GM19467 (cell line): ENCODE measurements around the gene EXPH5.

Experiments
- ATAC-seq: cut with Tn5 transposase; IDR thresholded peaks from one replicate; pipeline ENCODE4 v1.9.1; 2021; ENCODE audit warnings: mild to moderate bottlenecking, moderate library complexity; ENCODE audit not compliant: unreplicated experiment

EXPH5 gene

DNA sequence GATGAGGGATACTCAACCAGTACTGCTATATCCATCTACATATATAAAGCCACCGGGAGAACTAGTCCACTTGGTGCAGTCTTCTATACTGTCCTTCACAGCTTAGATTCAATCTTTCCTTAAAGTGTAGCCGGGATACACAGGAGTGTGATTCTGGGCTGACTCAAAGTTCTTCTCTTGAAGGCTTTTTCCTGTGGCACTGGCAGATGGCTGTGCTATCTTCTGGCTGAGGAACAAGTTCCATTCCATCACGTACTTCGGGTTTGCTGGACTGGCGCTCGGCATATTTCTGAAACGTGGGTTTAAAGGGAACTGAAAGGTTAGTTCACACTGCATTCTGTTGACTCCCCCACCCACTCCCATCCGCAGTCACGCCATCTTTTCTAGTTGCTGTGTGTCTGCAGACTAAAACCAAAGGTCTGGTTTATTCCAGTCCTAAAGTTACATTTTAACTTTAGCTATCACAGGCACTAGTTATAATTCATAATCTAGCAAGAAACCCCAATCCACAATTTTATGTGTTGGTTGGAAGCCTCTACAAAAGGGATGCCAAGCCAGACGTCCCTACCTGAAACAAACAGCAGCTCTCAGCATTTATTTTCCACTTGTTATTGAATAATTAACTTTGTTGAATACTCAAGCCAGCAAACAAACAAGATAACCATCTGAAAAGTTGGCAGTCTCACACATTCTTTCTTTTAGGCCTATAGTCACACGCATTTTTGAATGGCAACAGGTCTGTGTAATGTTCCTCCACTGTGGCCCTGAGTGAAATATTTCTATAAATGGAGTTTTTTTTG is 118.7 kb downstream of the EXPH5 start:
- no peak for ATAC-seq

DNA sequence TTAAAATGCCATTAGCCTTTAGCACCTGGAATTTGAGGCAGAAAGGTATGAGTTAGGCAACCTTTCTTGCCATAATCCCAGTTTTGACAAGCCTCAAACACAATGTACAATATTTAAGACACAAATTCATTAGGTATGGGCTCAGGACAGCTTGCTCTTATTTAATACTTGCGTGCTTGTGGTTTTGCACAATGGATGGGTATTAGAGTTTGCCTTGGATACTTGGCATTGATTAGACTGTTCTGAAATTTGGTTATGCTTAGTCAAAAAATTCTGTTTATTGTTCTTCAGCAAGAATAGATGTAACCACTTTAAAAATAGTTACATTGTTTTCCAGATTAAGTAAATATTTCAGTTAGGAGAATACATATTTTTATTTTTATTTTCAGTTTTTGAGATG is 120.9 kb downstream of the EXPH5 start:
- no peak for ATAC-seq

DNA sequence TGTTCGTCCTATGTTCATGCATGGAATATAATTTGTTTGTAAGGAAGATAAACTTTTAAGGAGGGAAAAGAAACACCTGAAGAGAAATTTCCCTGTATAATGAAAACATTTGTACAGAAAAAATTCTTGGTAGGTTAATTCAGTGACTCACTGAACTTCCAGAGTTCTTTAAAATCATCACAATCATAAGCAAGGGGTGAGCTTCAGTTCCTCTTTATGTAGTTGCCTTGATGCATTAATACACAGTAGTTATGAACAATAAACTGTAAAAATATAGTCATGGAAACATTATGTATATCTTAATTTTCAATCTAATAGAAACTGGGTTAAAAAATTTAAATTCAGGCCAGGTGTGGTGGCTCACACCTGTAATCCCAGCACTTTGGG is 125.1 kb downstream of the EXPH5 start:
- no peak for ATAC-seq

DNA sequence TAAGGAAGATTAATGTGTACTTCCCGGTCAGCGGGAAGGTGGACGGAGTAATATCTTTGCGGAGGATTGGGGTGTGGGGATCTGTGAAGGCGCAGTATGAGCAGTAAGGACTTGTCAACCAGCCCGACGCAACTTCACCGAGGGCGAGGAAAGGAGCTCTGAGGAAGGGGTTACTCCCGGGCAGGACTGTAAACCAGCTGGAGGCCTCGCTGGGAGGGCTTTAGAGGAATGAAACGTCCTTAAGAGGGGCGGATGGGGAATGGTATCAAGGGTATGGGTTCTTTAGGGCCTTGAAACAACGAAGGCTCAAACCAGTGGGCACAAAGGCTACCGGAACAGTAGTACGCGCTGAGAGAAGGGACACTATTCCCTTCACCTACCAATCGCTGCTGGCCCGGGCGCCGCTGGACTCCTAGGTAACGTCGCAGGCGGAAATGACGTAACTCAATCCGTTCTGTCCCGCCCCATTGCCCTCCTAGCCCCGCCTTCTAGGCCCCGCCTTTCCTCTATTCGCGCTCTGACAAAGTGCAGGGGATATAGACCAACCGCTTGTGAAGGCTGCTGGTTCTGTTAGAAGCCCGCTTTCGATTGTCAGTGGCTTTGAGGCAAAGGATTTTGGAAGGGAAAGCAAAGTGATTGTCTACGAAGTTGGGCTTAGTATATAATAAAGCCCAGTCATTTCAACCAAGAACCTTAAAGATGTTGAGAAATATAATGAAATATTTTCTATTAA is 126.3 kb downstream of the EXPH5 start, which contains the start of gene C11orf65:
TSS of gene C11orf65 (minus strand) at position 439 of the 733 bp plus-strand sequence. CDS start 5,970 bp downstream, outside the sequence.
- peak; percentile 99 for ATAC-seq

DNA sequence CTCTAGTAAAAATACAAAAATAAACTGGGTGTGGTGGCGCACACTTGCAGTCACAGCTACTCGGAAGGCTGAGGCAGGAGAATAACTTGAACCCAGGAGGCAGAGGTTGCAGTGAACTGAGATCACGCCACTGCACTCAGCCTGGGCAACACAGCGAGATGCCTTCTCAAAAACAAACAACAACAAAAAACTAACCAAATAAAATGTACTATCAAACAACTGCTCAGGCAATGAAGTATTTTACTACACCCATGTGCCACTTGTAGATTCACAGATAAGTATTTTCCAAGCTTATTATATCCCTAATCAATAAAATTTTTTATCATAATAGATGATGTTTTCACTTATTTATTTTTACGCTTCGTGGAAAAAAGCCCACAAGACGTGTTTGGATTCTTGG is 127.2 kb downstream of the EXPH5 start:
- no peak for ATAC-seq
